Uterus (tissue), 2 donors: Measurements from ENCODE around the gene ZNF438.

Source experiments
- CTCF ChIP-seq, 4 experiments: fragments of 200-600 bp in 2 of 4; fragments of 450-650 bp in 2 of 4; sonication (generic) in 2 of 4; IDR thresholded peaks; one replicate each; pipeline ENCODE4 v1.5.1; 2016 to 2019; ENCODE audit warnings: antibody characterized with exemption in 4 of 4, mild to moderate bottlenecking in 2 of 4, moderate library complexity in 1 of 4
- POLR2A ChIP-seq, 2 donors: fragments of 450-650 bp; IDR thresholded peaks; one replicate each; pipeline ENCODE4 v1.6.1; 2016; ENCODE audit warnings: antibody characterized with exemption in 2 of 2, mild to moderate bottlenecking in 1 of 2, moderate library complexity in 1 of 2

GRCh38 chr10:30870896-30871295, 160.8 kb downstream of the ZNF438 start:
- TF ChIP-seq CTCF (IDR thresholded peaks at IDR 0.05) (no peak), POLR2A (IDR thresholded peaks at IDR 0.05) (no peak)
